H9 (cell line): ENCODE data around the gene EXOC3L4. TPM values are rescaled to one million over a fixed set of nuclear protein-coding genes. Genes with fewer than 3 reads are reported as not detected.

Experiments used
- DNase-seq: peaks from one replicate; pipeline ENCODE4 v3.0.0-alpha.2; 2017
- H2AFZ ChIP-seq: one replicate; pipeline ENCODE4 v1.6.1; 2013; ENCODE audit warnings: mild to moderate bottlenecking, low read length, control low read depth, moderate library complexity
- H2AK5ac ChIP-seq: 2 replicates; pipeline ENCODE4 v1.6.1; 2013; ENCODE audit warnings: low read length, control low read depth, mixed read lengths; ENCODE audit not compliant: insufficient read length
- H2BK120ac ChIP-seq: one replicate; pipeline ENCODE4 v1.6.1; 2013; ENCODE audit warnings: low read depth, mild to moderate bottlenecking, low read length, control low read depth, inconsistent platforms; ENCODE audit not compliant: poor library complexity, severe bottlenecking
- H2BK12ac ChIP-seq: 2 replicates; pipeline ENCODE4 v1.6.1; 2013; ENCODE audit warnings: low read length, control low read depth, mixed read lengths, low read depth; ENCODE audit not compliant: insufficient read length
- H2BK15ac ChIP-seq: 2 replicates; pipeline ENCODE4 v1.6.1; 2013; ENCODE audit warnings: low read depth, low read length, control low read depth
- H2BK20ac ChIP-seq: one replicate; pipeline ENCODE4 v1.6.1; 2013; ENCODE audit warnings: low read depth, mild to moderate bottlenecking, low read length, control low read depth, inconsistent platforms; ENCODE audit not compliant: poor library complexity, severe bottlenecking
- H2BK5ac ChIP-seq: 2 replicates; pipeline ENCODE4 v1.6.1; 2013; ENCODE audit warnings: low read length, control low read depth, mixed read lengths; ENCODE audit not compliant: insufficient read length
- H3K14ac ChIP-seq: 2 replicates; pipeline ENCODE4 v1.6.1; 2013; ENCODE audit warnings: low read length, control low read depth; ENCODE audit not compliant: insufficient read depth
- H3K18ac ChIP-seq: 2 replicates; pipeline ENCODE4 v1.6.1; 2013; ENCODE audit warnings: low read depth, mild to moderate bottlenecking, mixed read lengths, low read length, control low read depth; ENCODE audit not compliant: insufficient read length
- H3K23ac ChIP-seq: 2 replicates; pipeline ENCODE4 v1.6.1; 2013; ENCODE audit warnings: low read length, control low read depth, mixed read lengths, low read depth; ENCODE audit not compliant: insufficient read length
- H3K23me2 ChIP-seq: 2 replicates; pipeline ENCODE4 v1.6.1; 2013; ENCODE audit warnings: low read depth, mild to moderate bottlenecking, mixed read lengths, low read length, control low read depth; ENCODE audit not compliant: insufficient read length, poor library complexity, severe bottlenecking
- H3K27ac ChIP-seq: 2 replicates; pipeline ENCODE4 v1.5.1; 2013; ENCODE audit warnings: low read length, control low read depth, mixed read lengths, low read depth; ENCODE audit not compliant: insufficient read length
- H3K27me3 ChIP-seq: 2 replicates; pipeline ENCODE4 v1.6.1; 2013; ENCODE audit warnings: low read length, control low read depth, inconsistent platforms; ENCODE audit not compliant: insufficient read depth
- H3K4ac ChIP-seq: 2 replicates; pipeline ENCODE4 v1.6.1; 2013; ENCODE audit warnings: low read depth, mild to moderate bottlenecking, control low read depth, inconsistent platforms, low read length, moderate library complexity
- H3K4me1 ChIP-seq: 2 replicates; pipeline ENCODE4 v1.6.1; 2013; ENCODE audit warnings: low read length, control low read depth, inconsistent platforms; ENCODE audit not compliant: insufficient read depth
- H3K4me2 ChIP-seq: 2 replicates; pipeline ENCODE4 v1.6.1; 2013; ENCODE audit warnings: low read length, control low read depth, mixed read lengths; ENCODE audit not compliant: insufficient read length, insufficient read depth
- H3K56ac ChIP-seq: 2 replicates; pipeline ENCODE4 v1.6.1; 2013; ENCODE audit warnings: low read depth, mild to moderate bottlenecking, mixed read lengths, low read length, control low read depth; ENCODE audit not compliant: insufficient read length
- H3K79me1 ChIP-seq: 2 replicates; pipeline ENCODE4 v1.6.1; 2013; ENCODE audit warnings: low read depth, mild to moderate bottlenecking, moderate library complexity, low read length, control low read depth, inconsistent platforms; ENCODE audit not compliant: insufficient read depth, poor library complexity, severe bottlenecking
- H3K79me2 ChIP-seq: 2 replicates; pipeline ENCODE4 v1.6.1; 2013; ENCODE audit warnings: low read length, control low read depth, inconsistent platforms; ENCODE audit not compliant: insufficient read depth
- H3K9ac ChIP-seq: 2 replicates; pipeline ENCODE4 v1.6.1; 2013; ENCODE audit warnings: low read length, control low read depth, mixed read lengths; ENCODE audit not compliant: insufficient read length; ENCODE audit errors: extremely low read depth
- H3K9me3 ChIP-seq: one replicate; pipeline ENCODE4 v1.6.1; 2013; ENCODE audit warnings: low read depth, low read length, inconsistent platforms; ENCODE audit not compliant: control insufficient read depth
- H3T11ph ChIP-seq: one replicate; pipeline ENCODE4 v1.6.1; 2013; ENCODE audit warnings: mild to moderate bottlenecking, low read length, control low read depth, inconsistent platforms
- H4K20me1 ChIP-seq: one replicate; pipeline ENCODE4 v1.6.1; 2013; ENCODE audit not compliant: control insufficient read depth, insufficient read length, insufficient read depth
- H4K5ac ChIP-seq: 2 replicates; pipeline ENCODE4 v1.6.1; 2013; ENCODE audit warnings: low read depth, mild to moderate bottlenecking, mixed read lengths, low read length, control low read depth; ENCODE audit not compliant: insufficient read length
- H4K8ac ChIP-seq: replicated peaks from 2 replicates; pipeline ENCODE4 v1.6.1; 2013; ENCODE audit warnings: low read length, control low read depth, mixed read lengths, low read depth; ENCODE audit not compliant: insufficient read length
- H4K91ac ChIP-seq: 2 replicates; pipeline ENCODE4 v1.6.1; 2013; ENCODE audit warnings: low read depth, mild to moderate bottlenecking, moderate library complexity, mixed read lengths, low read length, control low read depth; ENCODE audit not compliant: insufficient read length
- H3K27ac Mint-ChIP-seq, 3 experiments: 2 replicates in 2 of 3; 3 replicates in 1 of 3; pipeline ENCODE4 v1.8.0; 2020 to 2021; ENCODE audit warnings: mixed read lengths in 3 of 3, mild to moderate bottlenecking in 1 of 3, moderate library complexity in 1 of 3
- H3K27me3 Mint-ChIP-seq: 2 replicates; pipeline ENCODE4 v1.8.0; 2021; ENCODE audit warnings: low read depth, mild to moderate bottlenecking, moderate library complexity, mixed read lengths
- H3K36me3 Mint-ChIP-seq, 3 experiments: 2 replicates in 2 of 3; 3 replicates in 1 of 3; pipeline ENCODE4 v1.8.0; 2020 to 2021; ENCODE audit warnings: low read depth in 3 of 3, mixed read lengths in 3 of 3; ENCODE audit not compliant: insufficient read depth in 1 of 3
- H3K4me1 Mint-ChIP-seq, 2 experiments: 2 replicates each; pipeline ENCODE4 v1.8.0; 2020; ENCODE audit warnings: mixed read lengths in 2 of 2
- H3K4me3 Mint-ChIP-seq, 2 experiments: 2 replicates in 1 of 2; 3 replicates in 1 of 2; pipeline ENCODE4 v1.8.0; 2020 to 2021; ENCODE audit warnings: mild to moderate bottlenecking in 2 of 2, mixed read lengths in 2 of 2, moderate library complexity in 1 of 2
- H3K9me3 Mint-ChIP-seq, 2 experiments: 2 replicates in 1 of 2; 3 replicates in 1 of 2; pipeline ENCODE4 v1.8.0; 2020; ENCODE audit warnings: mild to moderate bottlenecking in 2 of 2, mixed read lengths in 2 of 2, moderate library complexity in 1 of 2
- WGBS: extraction: QIAGEN DNeasy Blood & Tissue Kit; methylation state at CpG from one replicate; pipeline ENCODE4 v1.1.7; 2013; ENCODE audit warnings: missing lambda C conversion rate, low lambda C conversion rate, mixed read lengths; ENCODE audit not compliant: insufficient read length; ENCODE audit errors: extremely low coverage; 5-methylcytosine and 5-hydroxymethylcytosine counted together
- total RNA-seq: library from RNA; stranded (reverse); gene quantifications from 2 replicates; pipeline ENCODE4 v1.2.1, GENCODE V29; 2021
- TF ChIP-seq, protein P1 (sequence below): fragments of 200-600 bp; sonication (generic); conservative IDR thresholded peaks from 3 replicates; pipeline ENCODE4 v1.8.0; 2021; ENCODE audit warnings: antibody characterized with exemption, mild to moderate bottlenecking

The EXOC3L4 gene
- total RNA-seq, 1 experiment from 2014 or later = 0.42 TPM

DNA sequence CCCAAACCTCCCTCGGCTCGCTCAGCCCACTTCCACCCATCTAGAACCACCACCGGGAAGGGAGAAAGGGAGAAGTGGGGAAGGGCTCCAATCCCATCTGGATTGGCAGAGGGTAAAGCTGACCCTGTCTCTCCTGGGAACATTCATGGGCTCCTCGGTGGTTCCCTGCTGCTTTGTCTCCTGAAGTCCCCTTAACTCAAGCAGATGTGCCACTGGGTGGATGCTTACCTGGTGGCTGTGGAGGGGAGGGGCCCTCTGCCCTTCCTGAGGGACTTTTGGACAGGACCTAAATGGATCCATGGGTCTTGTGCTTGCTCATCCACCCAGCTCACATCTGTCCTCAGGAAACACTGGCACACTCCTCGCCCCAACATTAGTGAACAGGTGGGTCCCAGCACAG, 35.0 kb upstream of the EXOC3L4 start:
- Histone ChIP-seq H3K56ac (no peak overlapping the region), H2BK120ac (no peak overlapping the region), H2BK20ac (no peak overlapping the region), H3K4me2 (no peak overlapping the region), H3K23ac (no peak overlapping the region), H3K27ac (no peak overlapping the region), H3K27me3 (no peaks in the 10 kb centered on the region), H3K79me2 (peaks cover 15% of the 10 kb centered on the region; the same call in 1 of the 2 replicates), H3K9ac (no peak overlapping the region), H4K5ac (no peak overlapping the region), H2BK15ac (no peak overlapping the region), H2AFZ (no peak overlapping the region), H2BK5ac (no peak overlapping the region), H4K91ac (no peak overlapping the region), H3K14ac (no peak overlapping the region), H3K23me2 (peaks cover 10% of the 10 kb centered on the region), H3K4me1 (no peaks in the 10 kb centered on the region; the same call in 1 of the 2 replicates), H3K79me1 (peaks cover 9% of the 10 kb centered on the region), H2BK12ac (no peak overlapping the region), H3T11ph (no peak overlapping the region), H3K9me3 (no peaks in the 10 kb centered on the region), H4K8ac (no peak overlapping the region), H3K4ac (no peak overlapping the region), H4K20me1 (no peaks in the 10 kb centered on the region), H3K18ac (no peak overlapping the region), H2AK5ac (no peak overlapping the region)
- TF ChIP-seq, protein P1, sequence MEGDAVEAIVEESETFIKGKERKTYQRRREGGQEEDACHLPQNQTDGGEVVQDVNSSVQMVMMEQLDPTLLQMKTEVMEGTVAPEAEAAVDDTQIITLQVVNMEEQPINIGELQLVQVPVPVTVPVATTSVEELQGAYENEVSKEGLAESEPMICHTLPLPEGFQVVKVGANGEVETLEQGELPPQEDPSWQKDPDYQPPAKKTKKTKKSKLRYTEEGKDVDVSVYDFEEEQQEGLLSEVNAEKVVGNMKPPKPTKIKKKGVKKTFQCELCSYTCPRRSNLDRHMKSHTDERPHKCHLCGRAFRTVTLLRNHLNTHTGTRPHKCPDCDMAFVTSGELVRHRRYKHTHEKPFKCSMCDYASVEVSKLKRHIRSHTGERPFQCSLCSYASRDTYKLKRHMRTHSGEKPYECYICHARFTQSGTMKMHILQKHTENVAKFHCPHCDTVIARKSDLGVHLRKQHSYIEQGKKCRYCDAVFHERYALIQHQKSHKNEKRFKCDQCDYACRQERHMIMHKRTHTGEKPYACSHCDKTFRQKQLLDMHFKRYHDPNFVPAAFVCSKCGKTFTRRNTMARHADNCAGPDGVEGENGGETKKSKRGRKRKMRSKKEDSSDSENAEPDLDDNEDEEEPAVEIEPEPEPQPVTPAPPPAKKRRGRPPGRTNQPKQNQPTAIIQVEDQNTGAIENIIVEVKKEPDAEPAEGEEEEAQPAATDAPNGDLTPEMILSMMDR = no peak
- Mint-ChIP-seq H3K36me3 (peaks cover 0 to 4% (median 4%) of the 10 kb centered on the region in 3 experiments; a peak in 2 of 7 replicates), H3K4me1 (peaks cover 22 to 32% of the 10 kb centered on the region in 2 experiments), H3K27me3 (peaks cover 2% of the 10 kb centered on the region; the same call in 1 of the 2 replicates), H3K27ac (no peak overlapping the region), H3K4me3 (peak overlapping the region in 1 of 2 experiments; percentile 27; a peak in 1 of 5 replicates), H3K9me3 (no peaks in the 10 kb centered on the region; a peak in 1 of 5 replicates)
- no CpG with 5 or more reads among the region's 5 CpGs for WGBS
- no peak for DNase-seq
